ENCODE data around the gene DLG2.

DLG2 gene

GRCh38 chr11:85603220-85603619 is 23.9 kb downstream of the DLG2 start:
- TF ChIP-seq REST (IDR thresholded peaks at IDR 0.05; ENCODE audit: insufficient read depth in 1 of 2, low read depth in 2 of 2, low read length in 2 of 2) (no peak), POLR2AphosphoS5 (IDR thresholded peaks at IDR 0.05; ENCODE audit: low read depth, low read length) (no peak)

GRCh38 chr11:85602526-85603213 is 24.5 kb downstream of the DLG2 start:
- no peak for TF ChIP-seq SIN3A (IDR thresholded peaks at IDR 0.05; ENCODE audit: borderline replicate concordance, insufficient read depth, low read length)
- no peak for TF ChIP-seq TAF1 (IDR thresholded peaks at IDR 0.05; ENCODE audit: borderline replicate concordance, insufficient read depth, low read length)
- no peak for TF ChIP-seq FOXP2 (optimal IDR thresholded peaks at IDR 0.05; ENCODE audit: borderline replicate concordance, extremely low read depth, extremely low read length, insufficient read depth)
- no peak for TF ChIP-seq REST (IDR thresholded peaks at IDR 0.05; ENCODE audit: insufficient read depth in 1 of 2, low read depth in 2 of 2, low read length in 2 of 2)
- no peak for TF ChIP-seq POLR2AphosphoS5 (IDR thresholded peaks at IDR 0.05; ENCODE audit: low read depth, low read length)

GRCh38 chr11:85599083-85599482 is 28.1 kb downstream of the DLG2 start:
- TF ChIP-seq REST (IDR thresholded peaks at IDR 0.05; ENCODE audit: insufficient read depth in 1 of 2, low read depth in 2 of 2, low read length in 2 of 2) (no peak), TAF1 (IDR thresholded peaks at IDR 0.05; ENCODE audit: borderline replicate concordance, insufficient read depth, low read length) (no peak), FOXP2 (optimal IDR thresholded peaks at IDR 0.05; ENCODE audit: borderline replicate concordance, extremely low read depth, extremely low read length, insufficient read depth) (no peak), POLR2AphosphoS5 (IDR thresholded peaks at IDR 0.05; ENCODE audit: low read depth, low read length) (no peak), SIN3A (IDR thresholded peaks at IDR 0.05; ENCODE audit: borderline replicate concordance, insufficient read depth, low read length) (no peak)

- no peak for TF ChIP-seq REST (IDR thresholded peaks at IDR 0.05; ENCODE audit: insufficient read depth in 1 of 2, low read depth in 2 of 2, low read length in 2 of 2)
Measured at GRCh38 chr11:85596886-85597285, 30.3 kb downstream of the DLG2 start.

GRCh38 chr11:85595285-85595884 is 31.8 kb downstream of the DLG2 start:
- TF ChIP-seq FOXP2 (optimal IDR thresholded peaks at IDR 0.05; ENCODE audit: borderline replicate concordance, extremely low read depth, extremely low read length, insufficient read depth): no peak
- TF ChIP-seq REST (IDR thresholded peaks at IDR 0.05; ENCODE audit: insufficient read depth in 1 of 2, low read depth in 2 of 2, low read length in 2 of 2): no peak
- no peak for TF ChIP-seq TAF1 (IDR thresholded peaks at IDR 0.05; ENCODE audit: borderline replicate concordance, insufficient read depth, low read length)
- no peak for TF ChIP-seq SIN3A (IDR thresholded peaks at IDR 0.05; ENCODE audit: borderline replicate concordance, insufficient read depth, low read length)
- TF ChIP-seq POLR2AphosphoS5 (IDR thresholded peaks at IDR 0.05; ENCODE audit: low read depth, low read length): no peak
